Ovary (tissue), 9 donors: Measurements from ENCODE around the gene OPALIN. TPM values are rescaled to one million over a fixed set of nuclear protein-coding genes. Genes with fewer than 3 reads are reported as not detected.

ENCODE experiments used
- DNase-seq, 5 donors: peaks; one replicate each; pipeline ENCODE4 v3.0.0-alpha.2; 2019 to 2020
- H3K27ac ChIP-seq, 2 donors: fragments of 200-600 bp; one replicate each; pipeline versions ENCODE4 v1.5.1 to v1.8.0; 2019 to 2022
- H3K27me3 ChIP-seq: fragments of 200-600 bp; one replicate; pipeline ENCODE4 v1.8.0; 2022
- H3K36me3 ChIP-seq: fragments of 200-600 bp; sonication (generic); one replicate; pipeline ENCODE4 v1.5.1; 2019
- H3K4me1 ChIP-seq: one replicate; pipeline ENCODE4 v1.8.1; 2013; ENCODE audit warnings: mild to moderate bottlenecking, moderate library complexity; ENCODE audit not compliant: insufficient read depth
- H3K4me3 ChIP-seq: fragments of 200-600 bp; sonication (generic); one replicate; pipeline ENCODE4 v1.5.1; 2017
- H3K9me3 ChIP-seq, 2 donors: fragments of 200-600 bp in 1 of 2; sonication (generic) in 1 of 2; one replicate each; pipeline versions ENCODE4 v1.5.1 to v1.8.1; 2013 to 2019; ENCODE audit warnings: mild to moderate bottlenecking in 1 of 2, moderate library complexity in 1 of 2
- CTCF ChIP-seq, 3 donors: fragments of 450-650 bp in 2 of 3; fragments of 200-600 bp in 1 of 3; IDR thresholded peaks; one replicate each; pipeline versions ENCODE4 v1.5.1 to v1.8.0; 2016 to 2022; ENCODE audit warnings: antibody characterized with exemption in 3 of 3, mild to moderate bottlenecking in 1 of 3
- EP300 ChIP-seq: sonication (generic); formaldehyde crosslinking; IDR thresholded peaks from one replicate; pipeline ENCODE4 v1.6.1; 2017; ENCODE audit warnings: antibody characterized with exemption
- POLR2A ChIP-seq: fragments of 450-650 bp; IDR thresholded peaks from one replicate; pipeline ENCODE4 v1.6.1; 2017; ENCODE audit warnings: antibody characterized with exemption, mild to moderate bottlenecking, moderate library complexity
- WGBS, 3 donors: extraction: QIAGEN DNeasy Blood & Tissue Kit in 1 of 3; methylation state at CpG; one replicate each; pipeline versions ENCODE4 v1.1.5 to v1.1.7; 2013 to 2017; 5-methylcytosine and 5-hydroxymethylcytosine counted together
- intact Hi-C, 4 donors: fragments of 100-400 bp; cut with DNase I; formaldehyde crosslinking; loops; one replicate each; pipeline versions ENCODE4 v1.11.0 to v1.15.1; 2022 to 2023
- polyA plus RNA-seq, 2 donors: library from polyadenylated mRNA; stranded (reverse); fragments of 200-250 nt in 1 of 2; fragments of 350-450 nt in 1 of 2; fragmentation: Illumina TruSeq in 1 of 2; extraction: RNeasy Lipid Tissue Mini Kit (QIAGEN cat#74804) in 1 of 2; gene quantifications; one replicate each; pipeline ENCODE4 v1.2.3, GENCODE V29; 2013 to 2014
- total RNA-seq, 7 donors: library from RNA; depleted of rRNA in 2 of 7; stranded (reverse); fragments of >200 nt in 2 of 7; fragmentation: NEBNext Ultra II Directional in 3 of 7; extraction: Animal tissue kit (Norgen Biotek cat#: 25700) in 3 of 7; gene quantifications; one replicate each; pipeline versions ENCODE4 v1.1.0 to v1.2.4, GENCODE V29; 2016 to 2023
- donor health status: DM: no; HTN: no; CAD: no; lungs with moderate emphysema.
- donor health status: DM: no; HTN: no; CAD: no.
- donor health status: Bipolar disorder and iron deficiency.
- donor health status: DM: yes; HTN: yes; CAD: no.
- donor health status: DM: no; HTN: no; CAD: no.
- donor health status: DM: yes; HTN: yes; CAD: no.

The OPALIN gene
- total and polyA plus RNA-seq, 9 donors = 0.02 TPM; not detected in 8

- WGBS, 3 donors = 47 to 53% (median 47%) methylated on average over 5 of the region's 5 CpGs
- Histone ChIP-seq H3K27me3 (no peaks in the 10 kb centered on the region), H3K4me3 (no peak overlapping the region), H3K36me3 (no peaks in the 10 kb centered on the region), H3K4me1 (no peaks in the 10 kb centered on the region), H3K9me3 (no peaks in the 10 kb centered on the region), H3K27ac (no peak overlapping the region)
- no peak for TF ChIP-seq POLR2A
- no peak for TF ChIP-seq CTCF (IDR thresholded peaks at IDR 0.05)
- TF ChIP-seq EP300 = no peak
- no peak for DNase-seq
- intact Hi-C loops = no loop called here
These were observed 37.0 kb downstream of the OPALIN start for GRCh38 chr10:96321822-96322221.

- intact Hi-C loops = no loop called here
These were observed 38.9 kb downstream of the OPALIN start for GRCh38 chr10:96319754-96320474.

GRCh38 chr10:96317067-96317833, 41.6 kb downstream of the OPALIN start:
- no peak for DNase-seq
- intact Hi-C loops = no loop called here

More at GRCh38 chr10:96319754-96320474, 38.9 kb downstream of the OPALIN start:
- no peaks in the 10 kb centered on the region for H3K27me3 ChIP-seq
- H3K4me3 ChIP-seq = no peak overlapping the region
- no peaks in the 10 kb centered on the region for H3K9me3 ChIP-seq
- 24 to 29% (median 24%) methylated on average over 3 of the region's 3 CpGs for WGBS, 3 donors
- TF ChIP-seq POLR2A (no peak), EP300 (no peak), CTCF (IDR thresholded peaks at IDR 0.05) (no peak)
- no peaks in the 10 kb centered on the region for H3K4me1 ChIP-seq
- H3K27ac ChIP-seq = no peak overlapping the region
- no peak for DNase-seq
- H3K36me3 ChIP-seq = no peaks in the 10 kb centered on the region

GRCh38 chr10:96313344-96313743, 45.5 kb downstream of the OPALIN start:
- 62 to 74% (median 64%) methylated on average over 2 of the region's 2 CpGs for WGBS, 3 donors
- Histone ChIP-seq H3K27ac (no peak overlapping the region), H3K9me3 (no peaks in the 10 kb centered on the region), H3K4me3 (no peak overlapping the region), H3K36me3 (no peaks in the 10 kb centered on the region), H3K4me1 (peaks cover 6% of the 10 kb centered on the region), H3K27me3 (no peaks in the 10 kb centered on the region)
- TF ChIP-seq EP300 = no peak
- no peak for TF ChIP-seq CTCF (IDR thresholded peaks at IDR 0.05)
- no peak for TF ChIP-seq POLR2A
- intact Hi-C loops = no loop called here
- no peak for DNase-seq

More at GRCh38 chr10:96317067-96317833, 41.6 kb downstream of the OPALIN start:
- Histone ChIP-seq H3K9me3 (no peaks in the 10 kb centered on the region), H3K27me3 (no peaks in the 10 kb centered on the region), H3K27ac (no peak overlapping the region), H3K4me3 (no peak overlapping the region), H3K36me3 (no peaks in the 10 kb centered on the region), H3K4me1 (no peaks in the 10 kb centered on the region)
- TF ChIP-seq EP300 = no peak
- WGBS, 3 donors = 78 to 85% (median 80%) methylated on average over 4 of the region's 4 CpGs

- Histone ChIP-seq H3K4me3 (no peak overlapping the region), H3K27ac (no peak overlapping the region), H3K27me3 (no peaks in the 10 kb centered on the region), H3K36me3 (no peaks in the 10 kb centered on the region), H3K9me3 (no peaks in the 10 kb centered on the region), H3K4me1 (peaks cover 6% of the 10 kb centered on the region)
- intact Hi-C loops = no loop called here
- 79 to 88% (median 80%) methylated on average over 3 of the region's 3 CpGs for WGBS, 3 donors
- no peak for TF ChIP-seq CTCF (IDR thresholded peaks at IDR 0.05)
- TF ChIP-seq EP300 = no peak
- TF ChIP-seq POLR2A = no peak
- no peak for DNase-seq
These were observed 47.6 kb downstream of the OPALIN start for GRCh38 chr10:96311180-96311715.
